GM18520 (cell line): ENCODE measurements around the gene DENND1A.

Experiments used
- ATAC-seq: cut with Tn5 transposase; IDR thresholded peaks from one replicate; pipeline ENCODE4 v1.9.1; 2021; ENCODE audit not compliant: unreplicated experiment

DENND1A gene

GRCh38 chr9:123421186-123421585, 508.7 kb downstream of the DENND1A start:
- no peak for ATAC-seq

- ATAC-seq = no peak
Measured at GRCh38 chr9:123420592-123421111, 509.3 kb downstream of the DENND1A start.

DNA sequence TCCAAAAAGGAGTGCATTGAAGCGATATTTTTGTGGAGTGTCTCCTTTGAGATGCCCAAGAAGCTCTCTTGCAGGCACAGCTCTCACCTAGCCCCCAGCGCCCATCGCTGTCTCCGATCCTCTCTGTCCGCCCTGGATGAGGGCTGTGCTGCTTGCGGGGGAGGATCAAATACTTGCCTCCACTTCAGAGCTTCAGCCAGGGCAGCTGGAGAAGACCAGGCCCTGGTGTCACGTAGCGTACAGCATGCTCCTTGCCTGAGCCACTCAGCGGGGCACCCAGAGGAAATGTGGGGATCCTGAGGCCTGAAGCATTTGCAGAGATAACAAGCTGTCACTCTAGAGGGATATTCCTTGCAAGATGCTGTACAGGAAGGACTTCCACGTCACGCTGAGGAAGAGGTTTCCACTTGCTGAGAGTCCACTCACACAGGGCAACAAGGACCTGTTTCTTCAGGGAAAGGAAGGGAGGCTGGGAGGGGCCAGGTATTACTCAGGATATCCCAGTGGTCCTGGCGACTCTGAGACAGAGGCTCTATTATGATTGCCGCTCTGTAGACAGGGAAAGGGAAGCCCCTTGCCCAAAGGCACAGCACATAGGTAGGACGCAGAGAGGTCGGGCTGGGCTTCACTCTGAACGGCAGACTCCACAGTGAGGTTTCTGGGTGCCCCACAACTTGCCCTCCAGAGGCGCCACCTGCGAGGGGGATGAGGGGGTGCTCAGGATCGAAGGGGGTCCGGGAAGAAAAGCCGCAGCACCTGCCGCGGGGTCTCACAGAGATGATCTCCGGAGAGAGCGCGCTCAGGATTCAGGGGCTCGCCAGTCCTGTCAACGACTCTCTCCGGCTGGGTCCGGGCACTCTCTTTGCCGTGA, 510.0 kb downstream of the DENND1A start:
- ATAC-seq = no peak

DNA sequence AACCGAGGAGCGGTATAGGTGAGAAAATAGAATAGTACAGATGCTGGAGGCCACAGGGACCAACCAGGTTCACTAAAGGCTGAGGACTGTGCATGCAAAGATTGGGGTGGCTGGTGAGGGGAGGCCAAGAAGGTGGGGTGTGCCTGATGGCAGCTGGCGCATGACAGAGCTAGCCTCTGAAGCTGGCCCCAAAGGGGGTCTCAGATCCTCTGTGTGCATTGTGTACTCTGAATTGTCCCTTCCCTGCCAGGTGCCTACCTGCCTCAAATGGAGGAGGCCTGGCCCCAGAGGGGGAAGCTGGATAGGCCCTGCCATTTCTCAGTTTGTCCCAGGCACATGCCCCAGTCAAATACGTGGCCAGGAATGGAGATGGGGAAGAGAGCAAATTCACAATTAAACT, 510.8 kb downstream of the DENND1A start:
- ATAC-seq = no peak

DNA sequence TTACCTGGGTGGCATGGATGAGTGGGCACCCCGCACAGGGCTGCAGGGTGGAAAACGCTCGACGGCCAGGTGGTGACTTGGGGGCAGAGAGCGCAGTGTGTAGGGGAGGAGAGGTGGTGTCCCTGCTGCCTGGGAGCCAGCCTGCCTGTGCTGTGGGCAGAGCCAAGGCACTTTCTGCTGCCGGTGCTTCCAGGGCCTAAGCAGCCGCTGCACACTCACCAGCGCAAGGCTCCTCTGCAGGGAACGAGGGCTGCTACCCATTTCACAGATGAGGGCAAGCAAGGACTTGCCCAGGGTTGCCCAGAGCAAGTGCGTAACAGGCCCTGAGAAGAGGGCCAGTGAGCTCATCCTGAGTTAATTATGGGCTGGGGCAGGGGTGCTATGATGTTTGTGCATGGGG, 511.4 kb downstream of the DENND1A start:
- no peak for ATAC-seq

GRCh38 chr9:123418052-123418430, 511.9 kb downstream of the DENND1A start:
- no peak for ATAC-seq

GRCh38 chr9:123417289-123418051, 512.5 kb downstream of the DENND1A start:
- no peak for ATAC-seq

DNA sequence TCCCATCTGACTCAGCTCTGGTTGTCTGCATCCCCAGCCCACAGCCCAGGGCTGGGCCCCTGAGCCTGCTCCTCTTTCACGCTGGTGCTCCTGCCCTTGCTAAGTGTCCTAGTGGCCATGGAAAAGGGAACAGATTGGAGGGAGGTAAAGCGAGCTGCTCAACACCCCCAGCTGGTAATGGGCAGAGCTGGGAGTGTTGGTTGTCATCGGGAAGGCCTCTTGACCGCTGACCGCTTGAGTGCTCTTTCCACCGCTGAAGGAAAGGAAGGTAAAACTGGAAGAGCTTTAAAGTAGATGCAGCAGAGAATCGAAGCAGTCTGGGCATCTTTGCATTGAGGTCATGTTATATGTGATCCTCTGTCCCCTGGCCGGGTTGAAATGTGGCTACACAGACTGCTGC, 513.8 kb downstream of the DENND1A start:
- no peak for ATAC-seq

DNA sequence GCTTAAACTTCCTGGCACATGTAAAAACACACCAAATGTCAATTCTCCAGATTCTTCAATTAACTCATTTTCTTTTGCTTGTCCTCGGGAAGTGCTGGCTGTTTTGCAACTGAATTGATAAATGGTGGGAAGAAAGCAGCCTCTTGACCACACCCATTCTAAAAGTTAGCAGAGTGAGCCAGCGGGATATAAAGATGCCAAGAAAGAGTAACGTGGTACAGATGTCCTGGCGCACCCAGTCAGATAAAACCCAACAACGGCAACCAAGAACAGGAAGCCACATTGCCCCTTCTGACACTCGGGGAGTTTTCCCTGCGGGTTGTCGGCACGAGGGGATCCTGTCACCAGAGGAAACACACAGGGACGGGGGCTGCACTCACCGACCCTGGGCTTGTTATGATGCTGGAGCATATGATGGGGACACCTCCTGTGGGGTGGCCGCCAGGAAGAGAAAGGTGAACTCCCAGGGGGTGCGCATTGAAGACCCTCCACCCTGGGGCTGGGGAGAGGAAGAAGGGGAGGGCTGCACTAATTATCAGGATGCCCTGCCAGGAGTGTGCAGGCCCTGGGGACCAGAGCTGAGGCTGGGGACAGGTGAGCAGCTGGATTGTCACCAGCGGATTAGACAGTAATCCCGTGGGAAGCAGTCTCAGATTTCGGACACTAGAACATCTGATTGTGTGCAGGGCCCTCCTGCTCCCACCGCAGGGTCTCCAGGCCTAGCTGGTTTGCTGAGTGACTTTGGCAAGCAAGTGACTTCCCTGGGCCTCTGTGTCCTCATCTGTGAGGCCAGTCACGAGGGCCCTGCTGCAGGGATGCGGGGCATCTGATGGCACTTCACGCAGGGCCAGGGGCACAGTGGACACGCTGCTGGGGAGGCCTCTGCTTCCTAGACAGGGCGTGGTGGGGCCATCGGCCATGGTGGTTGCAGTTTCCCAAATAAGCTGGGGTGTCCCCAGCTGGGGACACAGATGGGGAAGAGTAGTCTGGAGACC, 514.7 kb downstream of the DENND1A start:
- no peak for ATAC-seq

- ATAC-seq = no peak
Measured at GRCh38 chr9:123414204-123414603, 515.7 kb downstream of the DENND1A start.

DNA sequence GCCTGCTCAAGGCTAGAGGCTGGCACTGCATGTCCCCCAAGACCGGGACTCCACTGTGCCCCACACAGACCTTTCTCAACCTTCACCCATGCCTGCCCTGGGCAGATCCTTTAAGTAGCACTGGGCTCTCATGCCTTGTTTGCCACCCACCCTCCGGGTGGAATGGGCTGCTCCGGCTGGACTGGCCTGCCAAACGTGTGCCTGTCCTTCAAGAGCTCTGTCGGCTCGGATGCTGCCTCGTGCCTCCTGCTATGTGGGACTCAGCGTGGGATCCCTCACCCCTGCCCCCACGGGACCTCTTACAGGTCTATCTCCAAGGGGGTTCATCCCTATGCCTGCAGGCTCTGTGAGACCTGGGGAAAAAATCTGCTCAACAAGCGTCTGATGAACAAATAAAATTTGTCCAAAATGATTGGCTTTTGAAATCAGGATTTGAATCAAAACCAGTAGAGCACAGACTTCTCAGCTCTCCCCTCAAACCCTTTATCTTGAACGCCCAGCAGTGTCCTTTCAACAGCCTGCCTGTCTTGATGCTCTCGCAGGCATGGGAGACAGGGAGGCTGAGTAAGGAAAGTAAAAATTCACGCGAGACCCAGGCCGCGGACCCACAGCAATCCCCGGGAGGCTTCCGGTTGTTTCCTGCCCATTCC, 517.6 kb downstream of the DENND1A start:
- no peak for ATAC-seq

GRCh38 chr9:123411636-123412035, 518.3 kb downstream of the DENND1A start:
- no peak for ATAC-seq

DNA sequence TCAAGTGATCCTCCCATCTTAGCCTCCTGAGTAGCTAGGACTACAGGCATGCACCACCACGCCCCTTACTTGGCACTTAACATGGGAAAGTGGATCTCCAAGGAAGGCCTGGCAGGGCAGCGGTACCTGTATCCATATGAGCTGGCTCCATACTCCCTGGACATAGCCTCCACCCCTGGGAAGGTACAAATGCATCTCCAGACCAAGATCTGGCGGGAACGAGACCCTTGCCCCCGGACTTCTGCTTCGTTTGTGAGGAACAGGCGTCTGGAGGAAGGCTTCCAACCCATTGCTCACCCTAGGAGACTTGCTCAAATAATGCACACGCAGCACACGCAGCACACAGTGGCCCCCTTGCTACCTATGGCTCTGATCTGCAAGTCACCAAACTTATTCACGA, 518.7 kb downstream of the DENND1A start:
- ATAC-seq = no peak

- no peak for ATAC-seq
Measured at GRCh38 chr9:123410281-123410910, 519.5 kb downstream of the DENND1A start.

- ATAC-seq = no peak
Measured at GRCh38 chr9:123408313-123409262, 521.3 kb downstream of the DENND1A start.

GRCh38 chr9:123407217-123407851, 522.6 kb downstream of the DENND1A start:
- no peak for ATAC-seq

- ATAC-seq = no peak
Measured at GRCh38 chr9:123406691-123407216, 523.2 kb downstream of the DENND1A start.

DNA sequence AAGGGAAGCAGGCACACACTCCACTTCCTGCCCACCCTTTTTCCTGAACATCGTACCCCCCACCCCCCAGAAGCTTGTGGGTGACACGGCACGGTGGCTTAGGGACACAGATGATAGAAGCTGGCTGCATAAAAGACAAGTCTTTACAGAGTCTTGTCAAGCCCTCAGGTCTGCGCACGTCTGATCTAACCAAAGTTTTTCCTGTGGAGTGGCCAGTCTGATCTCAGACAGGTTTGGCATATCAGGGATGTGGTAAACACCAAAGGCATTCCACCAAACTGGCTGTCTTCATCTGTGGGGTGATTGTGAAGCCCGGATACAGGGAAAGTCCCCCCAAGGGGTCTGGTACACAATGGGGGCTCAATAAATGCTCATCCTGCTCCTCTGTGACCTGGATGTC, 523.9 kb downstream of the DENND1A start:
- no peak for ATAC-seq
